SK-N-SH treated with all-trans-retinoic acid at 6 μM for 48 hours (cell line): ENCODE data around the gene RNF144A.

Experiments
- ATAC-seq: fragments of 200-7000 bp; cut with Tn5 transposase; 3 replicates; pipeline ENCODE4 v1.9.1; 2020; ENCODE audit warnings: mild to moderate bottlenecking, moderate library complexity
- ARNTL ChIP-seq: fragments of 450-650 bp; formaldehyde crosslinking; IDR thresholded peaks from 2 replicates; pipeline ENCODE4 v1.5.0; 2020; ENCODE audit warnings: low read depth, mild to moderate bottlenecking, moderate library complexity, borderline replicate concordance
- BACH2 ChIP-seq: fragments of 250-450 bp; sonication (Bioruptor Pico); IDR thresholded peaks from 2 replicates; pipeline ENCODE4 v1.9.0; 2021; ENCODE audit warnings: mild to moderate bottlenecking, borderline replicate concordance
- CREB5 ChIP-seq: fragments of 250-450 bp; sonication (Bioruptor Pico); IDR thresholded peaks from 2 replicates; pipeline ENCODE4 v1.5.1; 2020; ENCODE audit warnings: low read depth, mild to moderate bottlenecking, moderate library complexity
- CSDC2 ChIP-seq: fragments of 250-450 bp; sonication (Bioruptor Pico); IDR thresholded peaks from 2 replicates; pipeline ENCODE4 v1.5.0; 2020; ENCODE audit warnings: mild to moderate bottlenecking, moderate library complexity
- CSRNP3 ChIP-seq: fragments of 250-450 bp; sonication (Bioruptor Pico); IDR thresholded peaks from 2 replicates; pipeline ENCODE4 v1.5.1; 2021; ENCODE audit warnings: mild to moderate bottlenecking, moderate library complexity
- ESRRG ChIP-seq: fragments of 250-450 bp; sonication (Bioruptor Pico); IDR thresholded peaks from 2 replicates; pipeline ENCODE4 v1.6.1; 2021; ENCODE audit warnings: mild to moderate bottlenecking
- GLIS3 ChIP-seq: fragments of 250-450 bp; sonication (Bioruptor Pico); IDR thresholded peaks from 2 replicates; pipeline ENCODE4 v1.5.0; 2020; ENCODE audit warnings: mild to moderate bottlenecking, moderate library complexity
- ISL1 ChIP-seq: fragments of 250-450 bp; sonication (Bioruptor Pico); IDR thresholded peaks from 2 replicates; pipeline ENCODE4 v2.1.2; 2022; ENCODE audit warnings: mild to moderate bottlenecking, moderate library complexity
- OSR1 ChIP-seq: fragments of 250-450 bp; sonication (Bioruptor Pico); IDR thresholded peaks from 2 replicates; pipeline ENCODE4 v1.8.0; 2022; ENCODE audit warnings: moderate library complexity, mild to moderate bottlenecking, inconsistent platforms
- PATZ1 ChIP-seq: fragments of 250-450 bp; sonication (Bioruptor Pico); IDR thresholded peaks from 2 replicates; pipeline ENCODE4 v1.8.0; 2020; ENCODE audit warnings: mild to moderate bottlenecking, moderate library complexity, borderline replicate concordance
- POU6F1 ChIP-seq: fragments of 250-450 bp; sonication (Bioruptor Pico); IDR thresholded peaks from 2 replicates; pipeline ENCODE4 v1.8.0; 2021; ENCODE audit warnings: low read depth, mild to moderate bottlenecking, moderate library complexity, borderline replicate concordance
- PPARA ChIP-seq: fragments of 250-450 bp; sonication (Bioruptor Pico); IDR thresholded peaks from 2 replicates; pipeline ENCODE4 v1.5.0; 2020; ENCODE audit warnings: mild to moderate bottlenecking, borderline replicate concordance
- RARB ChIP-seq: fragments of 250-450 bp; sonication (Bioruptor Pico); IDR thresholded peaks from 2 replicates; pipeline ENCODE4 v1.8.0; 2021; ENCODE audit warnings: mild to moderate bottlenecking, moderate library complexity
- SNAI2 ChIP-seq: fragments of 250-450 bp; sonication (Bioruptor Pico); IDR thresholded peaks from 2 replicates; pipeline ENCODE4 v1.5.0; 2020; ENCODE audit warnings: mild to moderate bottlenecking, moderate library complexity
- TCF4 ChIP-seq: fragments of 250-450 bp; sonication (Bioruptor Pico); IDR thresholded peaks from 2 replicates; pipeline ENCODE4 v1.8.0; 2021; ENCODE audit warnings: mild to moderate bottlenecking, moderate library complexity, borderline replicate concordance
- TOX ChIP-seq: fragments of 250-450 bp; sonication (Bioruptor Pico); IDR thresholded peaks from 2 replicates; pipeline ENCODE4 v1.8.0; 2021; ENCODE audit warnings: mild to moderate bottlenecking, moderate library complexity, borderline replicate concordance
- TSHZ2 ChIP-seq: fragments of 250-450 bp; sonication (Bioruptor Pico); IDR thresholded peaks from 2 replicates; pipeline ENCODE4 v1.5.0; 2020; ENCODE audit warnings: mild to moderate bottlenecking, moderate library complexity
- ZC3H10 ChIP-seq: fragments of 250-450 bp; sonication (Bioruptor Pico); IDR thresholded peaks from 2 replicates; pipeline ENCODE4 v1.5.1; 2021; ENCODE audit warnings: mild to moderate bottlenecking, moderate library complexity
- ZFP30 ChIP-seq: fragments of 450-650 bp; formaldehyde crosslinking; IDR thresholded peaks from 2 replicates; pipeline ENCODE4 v1.5.0; 2022; ENCODE audit warnings: mild to moderate bottlenecking, moderate library complexity
- ZNF565 ChIP-seq: fragments of 450-650 bp; formaldehyde crosslinking; conservative IDR thresholded peaks from 2 replicates; pipeline ENCODE4 v1.5.0; 2020; ENCODE audit warnings: low read depth, mild to moderate bottlenecking, moderate library complexity
- ZNF70 ChIP-seq: fragments of 450-650 bp; formaldehyde crosslinking; IDR thresholded peaks from 2 replicates; pipeline ENCODE4 v1.5.0; 2020; ENCODE audit warnings: mild to moderate bottlenecking, moderate library complexity
- ZNF8 ChIP-seq: fragments of 450-650 bp; formaldehyde crosslinking; IDR thresholded peaks from 2 replicates; pipeline ENCODE4 v1.5.0; 2020; ENCODE audit warnings: mild to moderate bottlenecking, moderate library complexity

Gene RNF144A

GRCh38 chr2:6931753-6932152, 14.5 kb downstream of the RNF144A start:
- TF ChIP-seq TOX (no peak), ZNF8 (CRISPR knock-in tag) (no peak), PPARA (no peak), ZNF70 (CRISPR knock-in tag) (no peak), BACH2 (CRISPR knock-in tag) (no peak), SNAI2 (no peak), ZC3H10 (CRISPR knock-in tag) (no peak), TCF4 (no peak)
- ATAC-seq, result no peak

- TF ChIP-seq GLIS3 (no peak), TCF4 (no peak), TSHZ2 (CRISPR knock-in tag) (no peak), CSDC2 (no peak), ISL1 (no peak), BACH2 (CRISPR knock-in tag) (no peak), POU6F1 (CRISPR knock-in tag) (no peak), ZNF8 (CRISPR knock-in tag) (no peak), TOX (no peak), CREB5 (CRISPR knock-in tag) (no peak), PPARA (no peak), ARNTL (CRISPR knock-in tag) (no peak), ZC3H10 (CRISPR knock-in tag) (no peak), RARB (CRISPR knock-in tag) (no peak), ESRRG (no peak), SNAI2 (no peak), CSRNP3 (CRISPR knock-in tag) (no peak), OSR1 (CRISPR knock-in tag) (no peak), ZNF565 (CRISPR knock-in tag) (no peak), PATZ1 (CRISPR knock-in tag) (no peak)
- ATAC-seq, result no peak
Observed at GRCh38 chr2:6932206-6932605, 15.0 kb downstream of the RNF144A start.

GRCh38 chr2:6932828-6933227, 15.6 kb downstream of the RNF144A start:
- ATAC-seq, result no peak
- TF ChIP-seq TCF4, result no peak
- no peak for TF ChIP-seq ZFP30 (CRISPR knock-in tag)
- no peak for TF ChIP-seq ZC3H10 (CRISPR knock-in tag)
- no peak for TF ChIP-seq RARB (CRISPR knock-in tag)
- TF ChIP-seq OSR1 (CRISPR knock-in tag), result no peak
- TF ChIP-seq PPARA, result no peak
- no peak for TF ChIP-seq PATZ1 (CRISPR knock-in tag)
- no peak for TF ChIP-seq GLIS3
- no peak for TF ChIP-seq ISL1
